ENCODE results near the gene CIAO2A. TPM values are rescaled to one million over a fixed set of nuclear protein-coding genes. Genes with fewer than 3 reads are reported as not detected.

Gene CIAO2A
- polyA plus RNA-seq, 1 experiment: 75.8 TPM

- ChIA-PET CTCF (interaction anchor here (0.7 to 10.1 kb wide), 4 partner anchors 30 to 462 kb away, joined by 3 to 189 read pairs (median 28); no protein-coding TSS in a partner anchor), POLR2A (interaction anchor here (0.5 to 1.0 kb wide), 3 partner anchors 21 to 81 kb away, joined by 3 to 4 read pairs (median 4); partner anchors contain the start of gene CIAO2A)
- no peak for DNase-seq (ENCODE audit: low read depth, low spot score)
- no peak for TF ChIP-seq CTCF (IDR thresholded peaks at IDR 0.05; ENCODE audit: low read depth, low read length)
- no peaks in the 10 kb centered on the region for H3K27me3 ChIP-seq (ENCODE audit: control insufficient read depth, insufficient read depth, low read length)
- no peaks in the 10 kb centered on the region for H3K9me3 ChIP-seq (ENCODE audit: control insufficient read depth, insufficient read depth, low read length)
- H3K27ac ChIP-seq (ENCODE audit: low read depth, low read length): peak overlapping the region; percentile 0
- no peak overlapping the region for H3K4me3 ChIP-seq (ENCODE audit: low read depth, low read length)
Observed at GRCh38 chr15:64071931-64072765, 21.5 kb downstream of the CIAO2A start.

- Histone ChIP-seq H3K9me3 (ENCODE audit: control insufficient read depth, insufficient read depth, low read length) (no peaks in the 10 kb centered on the region), H3K4me3 (ENCODE audit: low read depth, low read length) (no peak overlapping the region), H3K27ac (ENCODE audit: low read depth, low read length) (peak overlapping the region; percentile 0), H3K27me3 (ENCODE audit: control insufficient read depth, insufficient read depth, low read length) (no peaks in the 10 kb centered on the region)
- ChIA-PET POLR2A (interaction anchor here (0.5 to 1.0 kb wide), 4 partner anchors 15 to 179 kb away, joined by 3 to 4 read pairs (median 3); no protein-coding TSS in a partner anchor), CTCF (interaction anchor here (0.7 to 10.1 kb wide), 4 partner anchors 31 to 461 kb away, joined by 3 to 189 read pairs (median 28); no protein-coding TSS in a partner anchor)
- TF ChIP-seq CTCF (IDR thresholded peaks at IDR 0.05; ENCODE audit: low read depth, low read length): no peak
- peak; percentile 39 for DNase-seq (ENCODE audit: low read depth, low spot score)
Observed at GRCh38 chr15:64070965-64071851, 22.4 kb downstream of the CIAO2A start.

- no peak for DNase-seq (ENCODE audit: low read depth, low spot score)
- Histone ChIP-seq H3K4me3 (ENCODE audit: low read depth, low read length) (no peak overlapping the region), H3K27ac (ENCODE audit: low read depth, low read length) (no peak overlapping the region), H3K9me3 (ENCODE audit: control insufficient read depth, insufficient read depth, low read length) (no peaks in the 10 kb centered on the region), H3K27me3 (ENCODE audit: control insufficient read depth, insufficient read depth, low read length) (no peaks in the 10 kb centered on the region)
- CTCF ChIA-PET: interaction anchor here (1.3 to 10.1 kb wide), 3 partner anchors 24 to 460 kb away, joined by 3 to 189 read pairs (median 51); partner anchors contain the start of gene DAPK2
- POLR2A ChIA-PET: interaction anchor here (0.7 kb wide), 1 partner anchor 178 kb away, joined by 3 read pairs; no protein-coding TSS in a partner anchor
- TF ChIP-seq CTCF (IDR thresholded peaks at IDR 0.05; ENCODE audit: low read depth, low read length): no peak
Observed at GRCh38 chr15:64070106-64070505, 23.5 kb downstream of the CIAO2A start.

- Histone ChIP-seq H3K4me3 (ENCODE audit: low read depth, low read length) (no peak overlapping the region), H3K27ac (ENCODE audit: low read depth, low read length) (no peak overlapping the region), H3K27me3 (ENCODE audit: control insufficient read depth, insufficient read depth, low read length) (no peaks in the 10 kb centered on the region), H3K9me3 (ENCODE audit: control insufficient read depth, insufficient read depth, low read length) (no peaks in the 10 kb centered on the region)
- TF ChIP-seq CTCF (IDR thresholded peaks at IDR 0.05; ENCODE audit: low read depth, low read length): no peak
- DNase-seq (ENCODE audit: low read depth, low spot score): no peak
- ChIA-PET POLR2A (interaction anchor here (1.0 kb wide), 1 partner anchor 316 kb away, joined by 3 read pairs; no protein-coding TSS in a partner anchor), CTCF (interaction anchor here (0.5 to 10.1 kb wide), 33 partner anchors 12 to 859 kb away, joined by 3 to 189 read pairs (median 4); partner anchors contain the start of gene DAPK2)
Observed at GRCh38 chr15:64068133-64068532, 25.5 kb downstream of the CIAO2A start.

Data from AG04450 (cell line).